HepG2 (cell line): ENCODE results near the gene SMIM28. TPM values are rescaled to one million over a fixed set of nuclear protein-coding genes. Genes with fewer than 3 reads are reported as not detected.
A peak's percentile ranks its signal among the peaks of the same experiment; 100 is the strongest.

Source experiments
- BRF2 ChIP-seq: sonication (generic); formaldehyde crosslinking; IDR thresholded peaks from 2 replicates; pipeline ENCODE4 v1.8.1; 2022; ENCODE audit warnings: mild to moderate bottlenecking, missing genetic modification reagents
- CHCHD3 ChIP-seq: sonication (generic); formaldehyde crosslinking; IDR thresholded peaks from 2 replicates; pipeline ENCODE4 v1.8.0; 2022; ENCODE audit warnings: mild to moderate bottlenecking, missing genetic modification reagents, moderate library complexity
- FOXO1 ChIP-seq: sonication (generic); formaldehyde crosslinking; IDR thresholded peaks from 2 replicates; pipeline ENCODE4 v1.4.0; 2020; ENCODE audit warnings: missing genetic modification reagents
- HMGA1 ChIP-seq: sonication (generic); formaldehyde crosslinking; conservative IDR thresholded peaks from 2 replicates; pipeline ENCODE4 v1.4.0; 2020; ENCODE audit warnings: missing genetic modification reagents
- IKZF4 ChIP-seq: sonication (generic); formaldehyde crosslinking; IDR thresholded peaks from 2 replicates; pipeline ENCODE4 v1.5.1; 2020; ENCODE audit warnings: borderline replicate concordance, mild to moderate bottlenecking, low read depth, missing genetic modification reagents; ENCODE audit errors: not compliant biosample characterization
- KLF15 ChIP-seq: sonication (generic); formaldehyde crosslinking; IDR thresholded peaks from 2 replicates; pipeline ENCODE4 v1.8.1; 2023; ENCODE audit warnings: borderline replicate concordance, mild to moderate bottlenecking, inconsistent platforms, missing genetic modification reagents, mixed read lengths
- KMT2B ChIP-seq: IDR thresholded peaks from 2 replicates; pipeline ENCODE4 v1.6.1; 2016; ENCODE audit warnings: missing genetic modification reagents, missing compliant biosample characterization
- PRDM15 ChIP-seq: sonication (generic); formaldehyde crosslinking; IDR thresholded peaks from 2 replicates; pipeline ENCODE4 v1.4.0; 2020; ENCODE audit warnings: missing genetic modification reagents
- ZNF280D ChIP-seq: sonication (generic); formaldehyde crosslinking; IDR thresholded peaks from 2 replicates; pipeline ENCODE4 v1.5.1; 2020; ENCODE audit warnings: mild to moderate bottlenecking, missing genetic modification reagents
- ZNF3 ChIP-seq: IDR thresholded peaks from 2 replicates; pipeline ENCODE4 v1.7.0; 2017; ENCODE audit warnings: inconsistent platforms
- ZNF44 ChIP-seq: sonication (generic); formaldehyde crosslinking; IDR thresholded peaks from 2 replicates; pipeline ENCODE4 v1.5.1; 2020; ENCODE audit warnings: mild to moderate bottlenecking, missing genetic modification reagents
- ZNF616 ChIP-seq: sonication (generic); formaldehyde crosslinking; IDR thresholded peaks from 2 replicates; pipeline ENCODE4 v1.5.0; 2020; ENCODE audit warnings: low read depth, mild to moderate bottlenecking, missing genetic modification reagents
- ZNF770 ChIP-seq: sonication (generic); formaldehyde crosslinking; IDR thresholded peaks from 2 replicates; pipeline ENCODE4 v1.5.0; 2020; ENCODE audit warnings: mild to moderate bottlenecking, missing genetic modification reagents
- ZNF883 ChIP-seq: sonication (generic); formaldehyde crosslinking; IDR thresholded peaks from 2 replicates; pipeline ENCODE4 v1.5.1; 2020; ENCODE audit warnings: mild to moderate bottlenecking, missing genetic modification reagents; ENCODE audit errors: not compliant biosample characterization
- polyA plus RNA-seq, 8 experiments: library from polyadenylated mRNA; depleted of rRNA in 3 of 8; stranded (reverse) in 7 of 8; unstranded in 1 of 8; fragments of >200 nt; fragmentation: Illumina TruSeq in 4 of 8; extraction: Trizol in 4 of 8; gene quantifications; 2 replicates each; pipeline versions ENCODE4 v1.2.1 to v1.2.3, GENCODE V29; 2011 to 2016; ENCODE audit warnings: low read depth in 4 of 8, missing spikeins in 1 of 8, mixed read lengths in 1 of 8; ENCODE audit not compliant: insufficient read depth in 1 of 8
- total RNA-seq, 5 experiments: library from RNA; depleted of rRNA; stranded (reverse); fragments of >200 nt; fragmentation: Illumina TruSeq; extraction: Trizol; gene quantifications; 2 replicates each; pipeline ENCODE4 v1.2.3, GENCODE V29; 2016; ENCODE audit warnings: low read depth in 1 of 5

SMIM28 gene
- total and polyA plus RNA-seq, 2 of the 13 experiments (the other 11 are each of a cell fraction or from before 2014, with no cell fraction given), result not detected

- TF ChIP-seq BRF2 (CRISPR knock-in tag), result no peak; the same call in 1 of the 2 replicates
- peak; percentile 74 for TF ChIP-seq ZNF770 (CRISPR knock-in tag)
- TF ChIP-seq KLF15 (CRISPR knock-in tag), result no peak
- TF ChIP-seq ZNF883 (CRISPR knock-in tag), result peak; percentile 72
- TF ChIP-seq HMGA1 (CRISPR knock-in tag), result no peak
- 0 out of 2 replicates have a peak, but pooled peaks have one; percentile 44 for TF ChIP-seq ZNF280D (CRISPR knock-in tag)
- TF ChIP-seq ZNF616 (CRISPR knock-in tag), result no peak
- no peak; the same call in 1 of the 2 replicates for TF ChIP-seq ZNF3
- TF ChIP-seq PRDM15 (CRISPR knock-in tag), result peak; percentile 62; the same call in 1 of the 2 replicates
- peak; percentile 67; the same call in 1 of the 2 replicates for TF ChIP-seq KMT2B (CRISPR knock-in tag)
- no peak for TF ChIP-seq ZNF44
- TF ChIP-seq IKZF4 (CRISPR knock-in tag), result peak; percentile 23
- 0 out of 2 replicates have a peak, but pooled peaks have one; percentile 13 for TF ChIP-seq CHCHD3 (CRISPR knock-in tag)
- peak; percentile 88 for TF ChIP-seq FOXO1
These were observed 26.3 kb downstream of the SMIM28 start, which contains the start of gene HEBP2 (continued) for GRCh38 chr6:138403801-138404665.
